Measurements from ENCODE around the gene RASA3.

The RASA3 gene

DNA sequence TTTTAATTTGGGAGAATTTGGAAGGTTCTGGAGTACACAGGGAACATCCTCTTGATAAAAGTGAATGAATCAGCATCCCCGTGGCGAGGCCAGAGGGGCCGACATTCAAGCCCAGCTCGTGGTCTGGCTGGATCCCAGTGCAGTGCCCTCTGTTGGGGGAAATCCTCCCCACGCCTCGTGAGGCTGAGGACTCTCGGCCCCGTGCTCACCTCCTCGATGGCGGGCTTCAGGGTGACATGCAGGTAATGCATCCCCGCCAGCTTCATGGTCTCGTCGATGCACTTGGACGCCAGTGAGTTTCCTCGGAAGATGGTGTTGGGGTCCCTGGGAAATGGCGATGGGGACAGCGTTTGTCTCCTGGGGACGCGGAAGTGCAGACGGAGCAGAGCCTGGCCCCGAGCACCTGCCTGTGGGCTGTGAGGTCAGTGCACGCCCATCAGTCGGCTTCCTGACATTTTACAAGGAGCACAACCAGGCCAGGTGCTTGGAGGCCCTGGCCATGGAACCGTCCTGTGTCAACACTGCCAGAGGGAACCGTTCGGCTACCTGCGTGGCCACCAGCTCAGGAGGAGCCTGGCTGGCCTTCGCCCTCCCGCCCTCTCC, 115.3 kb downstream of the RASA3 start:
- TF ChIP-seq GATA3 (IDR thresholded peaks at IDR 0.05; ENCODE audit: low read depth, low read length) (no peak), GATA2 (IDR thresholded peaks at IDR 0.05; ENCODE audit: low read depth, low read length) (no peak)

DNA sequence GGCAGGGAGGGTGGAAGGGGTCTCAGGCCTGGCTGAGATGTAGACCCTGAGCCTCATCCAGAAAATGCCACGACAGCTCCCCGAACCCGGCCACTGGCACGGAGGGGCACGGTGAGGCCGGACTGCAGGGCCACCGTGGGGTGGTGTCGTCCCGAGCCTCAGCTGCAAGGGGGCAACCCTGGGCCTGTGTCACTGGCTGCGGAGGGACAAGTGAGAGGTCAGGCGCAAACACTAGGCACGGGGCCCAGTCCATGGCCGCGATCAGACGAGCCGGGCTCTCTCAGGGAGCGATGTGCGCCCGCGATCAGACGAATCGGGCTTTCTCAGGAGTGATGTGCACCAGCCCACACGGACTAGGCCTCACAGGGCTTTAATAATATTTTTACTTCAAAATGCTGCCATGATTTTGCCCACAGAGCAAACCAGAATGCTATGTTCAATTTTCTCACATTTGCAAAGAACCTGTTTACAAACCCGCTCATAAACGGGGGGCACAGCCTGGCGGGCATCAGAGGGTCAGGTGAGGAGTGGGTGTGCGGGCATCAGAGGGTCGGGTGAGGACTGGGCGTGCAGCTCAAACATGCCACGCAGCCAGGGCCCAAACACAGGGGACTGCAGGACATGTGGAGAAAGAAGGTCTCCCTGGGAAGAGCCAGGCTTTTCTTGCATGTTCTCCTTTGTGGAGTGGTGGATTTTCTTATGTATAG, 115.9 kb downstream of the RASA3 start:
- TF ChIP-seq GATA3 (IDR thresholded peaks at IDR 0.05; ENCODE audit: low read depth, low read length) (no peak), GATA2 (IDR thresholded peaks at IDR 0.05; ENCODE audit: low read depth, low read length) (no peak)

DNA sequence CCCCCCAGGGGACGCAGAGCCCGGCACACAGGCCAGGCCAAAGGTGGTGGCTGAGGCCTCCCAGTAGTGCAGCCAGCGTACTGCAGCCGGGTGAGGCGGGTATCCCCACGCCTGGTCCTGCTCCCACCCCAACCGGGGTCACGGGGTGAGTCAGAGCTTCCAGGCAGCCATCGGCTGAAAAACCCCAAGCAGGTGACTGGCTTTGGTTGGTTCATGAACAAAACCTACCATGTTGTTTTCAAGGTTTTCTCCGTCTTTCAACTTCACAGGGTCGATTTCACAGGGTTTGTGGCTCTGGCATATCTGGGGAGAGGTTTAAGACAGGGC, 116.5 kb downstream of the RASA3 start:
- no peak for TF ChIP-seq GATA3 (IDR thresholded peaks at IDR 0.05; ENCODE audit: low read depth, low read length)
- no peak for TF ChIP-seq GATA2 (IDR thresholded peaks at IDR 0.05; ENCODE audit: low read depth, low read length)

GRCh38 chr13:114015111-114015968, 117.1 kb downstream of the RASA3 start:
- no peak for TF ChIP-seq GATA2 (IDR thresholded peaks at IDR 0.05; ENCODE audit: low read depth, low read length)
- no peak for TF ChIP-seq GATA3 (IDR thresholded peaks at IDR 0.05; ENCODE audit: low read depth, low read length)

- no peak for TF ChIP-seq GATA3 (IDR thresholded peaks at IDR 0.05; ENCODE audit: low read depth, low read length)
- no peak for TF ChIP-seq GATA2 (IDR thresholded peaks at IDR 0.05; ENCODE audit: low read depth, low read length)
Measured at GRCh38 chr13:114013952-114014629, 118.3 kb downstream of the RASA3 start.

- TF ChIP-seq GATA3 (IDR thresholded peaks at IDR 0.05; ENCODE audit: low read depth, low read length) (no peak), GATA2 (IDR thresholded peaks at IDR 0.05; ENCODE audit: low read depth, low read length) (no peak)
Measured at GRCh38 chr13:114013336-114013735, 119.1 kb downstream of the RASA3 start.

- TF ChIP-seq GATA2 (IDR thresholded peaks at IDR 0.05; ENCODE audit: low read depth, low read length) = no peak
- no peak for TF ChIP-seq GATA3 (IDR thresholded peaks at IDR 0.05; ENCODE audit: low read depth, low read length)
Measured at GRCh38 chr13:114012921-114013320, 119.5 kb downstream of the RASA3 start.

- TF ChIP-seq GATA3 (IDR thresholded peaks at IDR 0.05; ENCODE audit: low read depth, low read length) (no peak), GATA2 (IDR thresholded peaks at IDR 0.05; ENCODE audit: low read depth, low read length) (no peak)
Measured at GRCh38 chr13:114012141-114012540, 120.3 kb downstream of the RASA3 start.

DNA sequence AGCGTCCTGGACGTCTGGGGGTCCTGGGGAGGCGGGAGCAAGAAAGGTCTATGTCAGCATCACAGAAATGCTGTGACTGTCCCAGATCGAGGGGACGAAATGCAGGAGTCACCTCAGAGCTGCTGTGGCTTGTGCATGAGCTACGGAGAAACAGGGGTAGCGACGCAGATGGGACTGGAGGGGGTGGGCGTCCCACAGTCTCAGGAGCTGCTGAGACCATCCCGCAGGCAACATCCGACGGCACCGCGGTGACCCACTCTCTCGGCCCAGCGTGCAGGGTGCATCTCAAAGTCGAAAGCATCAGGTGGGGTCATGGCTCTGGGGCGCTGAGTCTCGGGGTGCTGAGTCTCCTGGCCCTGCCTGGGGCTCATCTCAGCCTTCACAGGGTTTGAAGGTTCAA, 121.2 kb downstream of the RASA3 start:
- TF ChIP-seq GATA3 (IDR thresholded peaks at IDR 0.05; ENCODE audit: low read depth, low read length) (no peak), GATA2 (IDR thresholded peaks at IDR 0.05; ENCODE audit: low read depth, low read length) (no peak)

GRCh38 chr13:114010401-114011101, 121.9 kb downstream of the RASA3 start:
- no peak for TF ChIP-seq GATA2 (IDR thresholded peaks at IDR 0.05; ENCODE audit: low read depth, low read length)
- no peak for TF ChIP-seq GATA3 (IDR thresholded peaks at IDR 0.05; ENCODE audit: low read depth, low read length)

GRCh38 chr13:114009590-114010400, 122.6 kb downstream of the RASA3 start:
- no peak for TF ChIP-seq GATA3 (IDR thresholded peaks at IDR 0.05; ENCODE audit: low read depth, low read length)
- TF ChIP-seq GATA2 (IDR thresholded peaks at IDR 0.05; ENCODE audit: low read depth, low read length) = no peak

GRCh38 chr13:114008964-114009589, 123.3 kb downstream of the RASA3 start:
- TF ChIP-seq GATA2 (IDR thresholded peaks at IDR 0.05; ENCODE audit: low read depth, low read length) (no peak), GATA3 (IDR thresholded peaks at IDR 0.05; ENCODE audit: low read depth, low read length) (no peak)
